HG03108 (cell line): ENCODE results near the gene C2CD4A.
A peak's percentile ranks its signal among the peaks of the same experiment; 100 is the strongest.

Experiments used
- ATAC-seq: cut with Tn5 transposase; IDR thresholded peaks from one replicate; pipeline ENCODE4 v1.9.1; 2021; ENCODE audit warnings: moderate library complexity; ENCODE audit not compliant: unreplicated experiment

The C2CD4A gene

GRCh38 chr15:62059108-62059815 lies 7.5 kb upstream of the C2CD4A start:
- ATAC-seq: no peak

GRCh38 chr15:62059816-62060112 lies 7.0 kb upstream of the C2CD4A start:
- ATAC-seq: peak; percentile 68

GRCh38 chr15:62060113-62060895 lies 6.5 kb upstream of the C2CD4A start, which contains the start of gene VPS13C:
Gene VPS13C, minus strand, starts transcription at chr15:62060447. Its CDS starts 73 bp downstream, at chr15:62060374.
- ATAC-seq: peak; percentile 82

DNA sequence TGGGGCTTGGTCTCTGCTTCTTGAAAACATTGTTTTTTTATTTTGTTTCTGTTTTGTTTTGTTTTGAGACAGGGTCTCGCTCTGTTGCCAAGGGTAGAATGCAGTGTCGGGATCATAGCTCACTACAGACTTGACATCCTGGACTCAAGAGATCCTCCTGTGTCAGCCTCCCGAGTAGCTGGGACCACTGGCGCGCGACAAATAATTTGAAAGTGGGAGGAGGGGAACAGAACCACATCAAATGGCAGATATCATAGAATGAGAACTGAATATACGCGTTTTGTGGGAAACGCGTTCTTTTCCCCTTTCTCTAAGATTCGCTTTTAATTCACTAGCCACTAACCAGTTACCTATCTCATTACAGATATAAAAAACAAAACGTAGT lies 5.9 kb upstream of the C2CD4A start:
- ATAC-seq: no peak

DNA sequence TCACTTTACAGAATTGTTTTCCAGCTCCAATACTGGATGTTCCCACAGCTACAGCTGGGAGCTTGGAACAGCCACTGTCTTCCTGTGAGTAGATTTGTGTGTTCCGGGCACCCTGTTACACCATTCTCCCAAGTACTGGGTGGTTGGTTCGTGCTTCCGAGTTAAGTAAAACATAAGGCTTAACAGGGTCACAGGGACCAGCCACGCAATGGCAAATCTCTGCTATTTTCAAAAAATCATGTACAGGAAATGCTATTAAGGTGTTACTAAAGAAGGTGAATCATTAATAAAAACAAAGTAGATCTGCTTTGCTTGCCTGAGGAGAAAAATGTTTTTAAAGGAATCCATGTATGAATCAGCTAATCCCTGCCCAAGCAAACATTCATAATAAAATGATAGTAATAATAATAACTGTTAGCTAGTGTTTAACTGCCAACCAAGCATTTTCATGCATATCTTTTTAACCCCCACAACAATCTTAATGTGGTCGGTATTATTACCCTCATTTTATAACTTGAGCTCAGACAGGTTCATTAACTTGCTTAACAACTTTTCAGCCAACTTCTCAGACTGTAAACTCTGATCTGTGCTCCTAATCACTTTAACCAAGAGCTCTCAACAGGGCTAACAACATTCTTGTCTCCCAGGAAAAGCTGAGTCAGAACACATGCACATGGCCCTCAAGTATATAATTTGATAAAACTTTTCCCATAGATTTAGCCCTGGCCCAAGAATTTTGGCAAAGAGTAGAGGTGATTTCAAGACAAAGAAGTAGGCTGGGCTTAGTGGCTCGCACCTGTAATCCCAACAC lies 2.7 kb upstream of the C2CD4A start:
- no peak for ATAC-seq

DNA sequence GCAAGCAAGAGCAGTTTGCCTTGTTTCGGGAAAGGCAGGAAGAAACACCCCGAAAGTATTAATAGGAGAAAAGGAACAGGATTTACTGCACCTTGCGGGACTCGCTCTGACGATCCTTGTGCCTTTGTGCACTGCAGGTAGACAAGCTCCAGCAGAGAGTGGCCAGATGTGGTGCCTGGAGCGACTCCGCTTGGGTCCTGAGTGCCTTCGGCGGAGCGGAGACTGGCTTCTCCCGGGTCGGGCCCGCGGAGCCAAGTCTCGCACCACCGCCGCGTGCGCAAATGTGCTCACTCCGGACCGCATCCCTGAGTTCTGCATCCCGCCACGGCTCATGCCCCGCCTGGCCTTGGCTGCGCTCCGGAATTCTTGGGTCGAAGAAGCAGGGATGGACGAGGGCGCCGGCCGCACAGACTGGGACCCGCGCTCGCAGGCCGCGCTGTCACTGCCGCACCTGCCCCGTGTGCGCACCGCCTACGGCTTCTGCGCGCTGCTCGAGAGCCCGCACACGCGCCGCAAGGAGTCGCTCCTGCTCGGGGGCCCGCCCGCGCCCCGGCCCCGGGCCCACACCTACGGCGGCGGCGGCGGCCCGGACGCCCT lies 769 bp downstream of the C2CD4A start:
- ATAC-seq: peak; percentile 20

DNA sequence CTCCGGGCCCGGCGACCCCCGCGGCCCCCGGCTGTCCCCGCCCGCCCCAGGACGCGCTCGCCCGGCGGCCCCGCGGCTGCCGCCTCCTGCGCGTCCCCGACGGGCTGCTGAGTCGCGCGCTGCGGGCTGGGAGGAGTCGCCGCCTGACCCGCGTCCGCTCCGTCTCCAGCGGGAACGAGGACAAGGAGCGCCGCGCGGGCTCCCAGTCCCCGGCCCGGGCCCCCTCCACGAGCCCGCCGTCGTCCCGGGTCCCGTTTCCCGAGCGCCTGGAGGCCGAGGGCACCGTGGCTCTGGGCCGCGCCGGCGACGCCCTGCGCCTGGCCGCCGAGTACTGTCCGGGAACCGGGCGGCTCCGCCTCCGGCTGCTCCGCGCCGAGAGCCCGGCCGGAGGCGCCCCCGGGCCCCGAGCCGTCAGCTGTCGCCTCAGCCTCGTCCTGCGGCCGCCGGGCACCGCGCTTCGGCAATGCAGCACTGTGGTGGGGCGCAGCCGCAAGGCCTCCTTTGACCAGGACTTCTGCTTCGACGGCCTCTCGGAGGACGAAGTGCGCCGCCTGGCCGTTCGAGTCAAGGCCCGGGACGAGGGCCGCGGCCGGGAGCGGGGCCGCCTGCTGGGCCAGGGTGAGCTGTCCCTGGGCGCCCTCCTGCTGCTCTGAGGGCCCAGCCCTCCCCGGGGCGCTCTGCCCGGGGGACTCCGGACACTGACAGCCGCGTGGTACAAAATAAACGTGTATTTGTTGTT lies 1.5 kb downstream of the C2CD4A start:
- peak; percentile 41 for ATAC-seq

DNA sequence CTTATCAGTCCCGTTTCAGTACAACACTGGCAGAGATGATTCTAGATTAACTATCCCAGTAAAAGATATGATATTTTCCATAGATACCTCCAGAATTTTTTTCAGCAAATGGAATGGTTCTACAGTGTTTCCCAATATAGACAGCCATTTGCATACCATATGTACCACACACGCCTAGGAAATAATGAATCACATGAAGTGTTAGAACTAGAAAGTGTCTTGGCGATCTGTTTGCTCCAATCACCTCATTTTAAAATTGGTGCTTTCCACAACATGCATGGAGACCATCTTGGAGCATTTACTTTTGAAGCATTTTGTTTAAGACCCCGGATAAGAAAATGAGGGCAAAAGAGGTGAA lies 2.0 kb downstream of the C2CD4A start:
- no peak for ATAC-seq

GRCh38 chr15:62069551-62069950 lies 2.8 kb downstream of the C2CD4A start:
- ATAC-seq: no peak

DNA sequence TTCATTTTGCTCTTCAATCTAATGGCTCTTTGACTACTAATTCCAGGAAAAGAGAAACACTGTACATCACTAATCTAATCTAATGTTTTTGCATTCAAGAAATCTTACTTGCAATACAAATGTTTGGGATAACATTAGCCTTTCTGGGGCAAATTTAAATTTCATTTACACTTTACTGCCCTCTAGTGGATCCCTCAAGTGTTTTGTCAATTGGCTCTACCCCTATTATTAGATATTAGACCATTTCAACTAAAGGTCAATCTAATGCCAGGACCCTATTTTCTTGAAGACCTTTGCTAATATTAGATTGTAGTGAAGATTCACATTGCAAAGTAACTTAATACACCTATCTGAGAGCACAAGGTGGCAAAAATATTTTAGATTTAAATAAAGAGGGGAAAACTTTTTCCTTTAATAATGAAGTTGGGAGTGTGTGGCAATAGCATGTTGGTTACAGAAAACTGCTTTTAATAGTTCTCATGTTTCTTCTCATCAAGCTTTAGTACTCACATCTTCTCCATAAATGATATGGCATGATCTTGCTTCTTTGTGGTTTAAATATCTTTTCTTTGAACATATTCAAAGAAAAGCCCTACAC lies 5.0 kb downstream of the C2CD4A start:
- no peak for ATAC-seq

- no peak for ATAC-seq
These were observed 9.0 kb downstream of the C2CD4A start for GRCh38 chr15:62075595-62076277.

GRCh38 chr15:62079594-62079993 lies 12.8 kb downstream of the C2CD4A start:
- no peak for ATAC-seq

DNA sequence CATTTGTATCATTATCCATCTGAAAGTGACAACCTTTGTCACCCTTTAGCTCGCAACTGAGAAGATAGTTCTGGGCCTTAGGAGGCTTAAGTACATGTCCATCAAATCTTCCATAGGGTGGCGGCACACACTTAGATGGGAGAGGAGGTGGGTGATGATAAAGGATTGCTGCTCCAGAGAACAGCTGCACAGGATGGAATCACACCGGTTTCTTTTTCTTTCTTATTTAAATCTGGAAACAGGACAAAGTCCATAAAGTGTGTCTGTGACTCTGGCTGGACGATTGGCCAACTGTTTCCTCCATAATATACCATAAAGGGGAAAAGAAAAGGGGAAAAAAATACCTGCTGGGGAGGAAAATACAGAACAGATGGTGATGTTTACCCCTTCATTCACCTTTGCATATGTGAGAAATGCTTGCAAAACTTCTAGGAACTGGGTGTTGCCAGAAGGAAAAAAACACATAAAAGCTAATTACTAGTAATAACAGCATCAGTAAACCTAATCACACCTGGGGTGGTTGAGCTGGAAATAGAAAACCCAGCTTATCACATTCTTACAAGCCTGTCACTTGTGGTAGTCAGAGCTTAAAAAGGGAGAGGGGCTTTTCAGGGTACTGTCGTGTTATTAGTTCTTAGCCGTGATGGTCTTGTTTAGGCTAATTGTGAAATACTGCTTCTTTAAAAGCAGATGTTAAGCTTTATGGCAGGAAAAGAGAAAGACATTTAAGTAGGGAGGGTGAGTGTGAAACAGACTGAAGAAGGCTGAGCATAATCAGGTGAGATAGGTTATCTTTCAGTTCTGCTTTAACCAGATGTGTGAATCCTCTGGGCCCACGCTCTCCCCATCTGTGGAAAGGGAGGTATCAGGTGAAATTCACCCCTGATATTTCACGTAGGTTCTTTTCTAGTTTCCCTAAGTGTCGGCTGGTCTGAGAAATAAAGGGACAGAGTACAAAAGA lies 16.7 kb downstream of the C2CD4A start:
- no peak for ATAC-seq

- ATAC-seq: no peak
These were observed 19.0 kb downstream of the C2CD4A start for GRCh38 chr15:62085740-62086139.

- ATAC-seq: no peak
These were observed 21.0 kb downstream of the C2CD4A start for GRCh38 chr15:62087671-62088352.

- no peak for ATAC-seq
These were observed 21.5 kb downstream of the C2CD4A start for GRCh38 chr15:62088353-62088693.

DNA sequence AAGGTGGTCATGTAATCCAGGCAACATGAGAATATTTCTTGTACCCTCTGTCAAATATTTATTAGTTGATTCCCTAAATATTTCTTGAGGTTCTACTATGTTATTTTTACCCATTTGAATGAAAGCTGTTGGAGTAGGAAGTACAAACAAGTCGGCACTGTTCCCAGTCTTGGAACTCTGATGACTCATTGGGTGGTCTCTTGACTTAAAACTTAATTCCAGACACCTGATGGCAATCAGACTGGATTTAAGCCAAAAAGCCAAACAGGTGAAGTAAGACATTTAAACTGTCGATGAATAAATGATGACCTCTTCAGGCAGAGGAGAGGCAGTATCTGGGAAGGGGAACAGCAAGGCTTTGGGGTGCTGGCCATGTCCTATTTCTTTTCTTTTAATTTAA lies 22.8 kb downstream of the C2CD4A start:
- ATAC-seq: no peak

- ATAC-seq: no peak
These were observed 24.2 kb downstream of the C2CD4A start for GRCh38 chr15:62090988-62091387.
